Endothelial cell of umbilical vein (primary cell): ENCODE results near the gene SOX30. TPM values are rescaled to one million over a fixed set of nuclear protein-coding genes. Genes with fewer than 3 reads are reported as not detected.

Source experiments
- BruUV-seq: library from RNA; stranded (reverse); fragments of 400-500 nt; replicated peaks from 2 replicates; lab custom pipeline; 2021; lab: Mats Ljungman, UMichigan
- CTCF ChIA-PET: fragments of 300-600, 350-600 bp; sonication (Branson Sonifier 250); formaldehyde crosslinking; loops from one replicate; lab custom pipeline; 2021; ENCODE audit warnings: antibody characterized with exemption, inconsistent platforms; lab: Charles Lee
- POLR2A ChIA-PET: fragments of 300-600, 350-600 bp; sonication (Branson Sonifier 250); formaldehyde crosslinking; loops from one replicate; lab custom pipeline; 2021; ENCODE audit warnings: antibody characterized with exemption, inconsistent platforms; lab: Charles Lee
- DNase-seq: peaks from one replicate; pipeline ENCODE4 v3.0.0-alpha.2; 2011; ENCODE audit warnings: low read depth, low spot score
- FAIRE-seq: peaks from 2 replicates; lab custom pipeline; 2011; peaks lifted over from hg19 to GRCh38; lab: Jason Lieb, UNC
- H2AFZ ChIP-seq: 2 replicates; pipeline ENCODE4 v1.6.0; 2012; ENCODE audit warnings: low read depth, low read length, control low read depth, inconsistent platforms
- H3K27ac ChIP-seq: 2 replicates; pipeline ENCODE4 v1.5.1; 2011; ENCODE audit warnings: low read depth, mild to moderate bottlenecking, control low read depth, low read length, moderate library complexity; ENCODE audit not compliant: insufficient read depth
- H3K27me3 ChIP-seq, 2 experiments: 2 replicates each; pipeline versions ENCODE4 v1.6.0 to v1.6.1; 2011; ENCODE audit warnings: low read length in 2 of 2, mixed read lengths in 1 of 2; ENCODE audit not compliant: control insufficient read depth in 2 of 2, insufficient read depth in 2 of 2
- H3K36me3 ChIP-seq, 2 experiments: 2 replicates in 1 of 2; 3 replicates in 1 of 2; pipeline ENCODE4 v1.5.1; 2011; ENCODE audit warnings: low read length in 2 of 2, mild to moderate bottlenecking in 1 of 2, moderate library complexity in 1 of 2; ENCODE audit not compliant: control insufficient read depth in 2 of 2, insufficient read depth in 2 of 2; ENCODE audit errors: extremely low read depth in 1 of 2
- H3K4me1 ChIP-seq: 3 replicates; pipeline ENCODE4 v1.5.1; 2011; ENCODE audit warnings: mild to moderate bottlenecking, low read length; ENCODE audit not compliant: control insufficient read depth, insufficient read depth; ENCODE audit errors: extremely low read depth
- H3K4me2 ChIP-seq: 2 replicates; pipeline ENCODE4 v1.6.1; 2011; ENCODE audit warnings: low read length, control low read depth, mixed read lengths; ENCODE audit not compliant: insufficient read depth
- H3K4me3 ChIP-seq, 3 experiments: fragments of 200-600 bp in 1 of 3; sonication (generic), shearing (Covaris generic) in 1 of 3; replicated peaks in 1 of 3; 2 replicates each; pipeline ENCODE4 v1.5.1; 2011 to 2016; ENCODE audit warnings: control low read depth in 3 of 3, low read length in 3 of 3, mild to moderate bottlenecking in 2 of 3, inconsistent platforms in 1 of 3, low read depth in 1 of 3, moderate library complexity in 1 of 3; ENCODE audit not compliant: insufficient read depth in 1 of 3
- H3K79me2 ChIP-seq: 2 replicates; pipeline ENCODE4 v1.6.0; 2012; ENCODE audit warnings: low read length, inconsistent platforms; ENCODE audit not compliant: control insufficient read depth, insufficient read depth
- H3K9ac ChIP-seq: replicated peaks from 2 replicates; pipeline ENCODE3; 2011; ENCODE audit warnings: low read length, control low read depth; ENCODE audit not compliant: insufficient read depth; ENCODE audit errors: extremely low read depth
- H3K9me1 ChIP-seq: replicated peaks from 3 replicates; pipeline ENCODE4 v1.6.0; 2011; ENCODE audit warnings: mild to moderate bottlenecking, low read length; ENCODE audit not compliant: control insufficient read depth, insufficient read depth; ENCODE audit errors: extremely low read depth
- H3K9me3 ChIP-seq: replicated peaks from 2 replicates; pipeline ENCODE4 v1.5.1; 2012; ENCODE audit warnings: low read length, inconsistent platforms; ENCODE audit not compliant: control insufficient read depth, insufficient read depth
- H4K20me1 ChIP-seq: replicated peaks from 2 replicates; pipeline ENCODE3; 2011; ENCODE audit warnings: mild to moderate bottlenecking, low read length; ENCODE audit not compliant: control insufficient read depth, insufficient read depth; ENCODE audit errors: extremely low read depth
- CTCF ChIP-seq, 2 donors: IDR thresholded peaks; 1 replicate in 1 of 2; 2 replicates in 1 of 2; pipeline ENCODE4 v1.5.1; 2011; ENCODE audit warnings: low read length in 2 of 2, mild to moderate bottlenecking in 2 of 2, moderate library complexity in 2 of 2, control low read depth in 1 of 2, inconsistent platforms in 1 of 2, low read depth in 1 of 2; ENCODE audit not compliant: insufficient read depth in 1 of 2; ENCODE audit errors: extremely low read depth in 1 of 2
- EZH2 ChIP-seq: IDR thresholded peaks from 2 replicates; pipeline ENCODE4 v1.6.1; 2012; ENCODE audit warnings: borderline replicate concordance, low read depth, mild to moderate bottlenecking, moderate library complexity, low read length, inconsistent platforms; ENCODE audit not compliant: severe bottlenecking
- FOS ChIP-seq: IDR thresholded peaks from 2 replicates; pipeline ENCODE4 v1.6.1; 2011; ENCODE audit warnings: mild to moderate bottlenecking, low read length, moderate library complexity, borderline replicate concordance; ENCODE audit not compliant: insufficient read depth
- GATA2 ChIP-seq: IDR thresholded peaks from 2 replicates; pipeline ENCODE4 v1.7.0; 2011; ENCODE audit warnings: low read depth, mild to moderate bottlenecking, moderate library complexity, mixed read lengths, low read length; ENCODE audit not compliant: insufficient read length, insufficient read depth
- JUN ChIP-seq: IDR thresholded peaks from 2 replicates; pipeline ENCODE4 v1.6.1; 2011; ENCODE audit warnings: borderline replicate concordance, low read depth; ENCODE audit not compliant: insufficient read length, insufficient read depth
- MAX ChIP-seq: IDR thresholded peaks from 2 replicates; pipeline ENCODE4 v1.6.1; 2011; ENCODE audit not compliant: insufficient read depth, insufficient read length
- MYC ChIP-seq: IDR thresholded peaks from one replicate; pipeline ENCODE4 v1.6.1; 2011; ENCODE audit warnings: mild to moderate bottlenecking, low read depth, low read length
- POLR2A ChIP-seq: IDR thresholded peaks from 2 replicates; pipeline ENCODE4 v1.6.1; 2012; ENCODE audit warnings: low read depth, mild to moderate bottlenecking, control low read depth, low read length
- POLR2AphosphoS5 ChIP-seq: IDR thresholded peaks from 2 replicates; pipeline ENCODE4 v1.6.1; 2012; ENCODE audit warnings: low read depth, mild to moderate bottlenecking, control low read depth, low read length, moderate library complexity; ENCODE audit not compliant: insufficient read depth
- dilution Hi-C: fragments of 300-500 bp; cut with MboI; formaldehyde crosslinking; loops from one replicate; pipeline ENCODE4 v1.15.0; 2019; ENCODE audit warnings: low sequenced_read_pairs; ENCODE audit not compliant: extremely low pct_ligation_motif_present
- intact Hi-C: fragments of 100-400 bp; cut with micrococcal nuclease; formaldehyde crosslinking; loops from one replicate; pipeline ENCODE4 v1.10.0; 2022
- polyA plus RNA-seq, 4 experiments: library from polyadenylated mRNA; depleted of rRNA in 3 of 4; stranded (reverse) in 3 of 4; unstranded in 1 of 4; fragments of >200 nt; gene quantifications; 2 replicates each; pipeline versions ENCODE4 v1.2.1 to v1.2.3, GENCODE V29; 2011 to 2012; ENCODE audit warnings: missing spikeins in 1 of 4
- total RNA-seq: library from RNA; stranded (reverse); gene quantifications from 2 replicates; pipeline ENCODE4 v1.2.3, GENCODE V29; 2021

Gene SOX30
- total and polyA plus RNA-seq, 2 donors (not counting 3 experiments of a cell fraction or from before 2014, with no cell fraction given): not detected

- ChIA-PET POLR2A (no interaction called here), CTCF (no interaction called here)
- Histone ChIP-seq H3K4me1 (peaks cover 18% of the 10 kb centered on the region), H3K9ac (no peak overlapping the region), H3K9me3 (no peaks in the 10 kb centered on the region), H3K27ac (no peak overlapping the region), H2AFZ (no peak overlapping the region), H3K4me2 (no peak overlapping the region), H3K9me1 (no peaks in the 10 kb centered on the region), H3K36me3 (no peaks in the 10 kb centered on the region), H3K4me3 (no peak overlapping the region), H3K79me2 (no peaks in the 10 kb centered on the region), H3K27me3 (no peaks in the 10 kb centered on the region), H4K20me1 (no peaks in the 10 kb centered on the region)
- BruUV-seq: no TSS peak
- FAIRE-seq: no peak
- DNase-seq: no peak
- intact Hi-C loops: loop anchor here (5.0 kb wide), 1 partner anchor 61 kb away; no protein-coding TSS in a partner anchor
- no peak for TF ChIP-seq MYC
- TF ChIP-seq FOS: no peak
- TF ChIP-seq MAX: no peak
- TF ChIP-seq GATA2: no peak
- TF ChIP-seq JUN: no peak
- no peak for TF ChIP-seq POLR2AphosphoS5
- TF ChIP-seq EZH2: no peak
- TF ChIP-seq POLR2A: no peak
- no peak for TF ChIP-seq CTCF (IDR thresholded peaks at IDR 0.05; ENCODE audit: extremely low read depth in 1 of 2, insufficient read depth in 1 of 2, low read depth in 1 of 2, low read length in 2 of 2)
- dilution Hi-C loops: no loop called here
Measured at GRCh38 chr5:157606046-157606445, 46.2 kb downstream of the SOX30 start.
